Cerebellar nuclear complex (tissue), 1 donor: ENCODE results near the gene MAST4.

Experiments
- DNase-seq, 2 experiments: peaks; one replicate each; lab custom pipeline; 2025; lab: John Stamatoyannopoulos, UW

Gene MAST4

DNA sequence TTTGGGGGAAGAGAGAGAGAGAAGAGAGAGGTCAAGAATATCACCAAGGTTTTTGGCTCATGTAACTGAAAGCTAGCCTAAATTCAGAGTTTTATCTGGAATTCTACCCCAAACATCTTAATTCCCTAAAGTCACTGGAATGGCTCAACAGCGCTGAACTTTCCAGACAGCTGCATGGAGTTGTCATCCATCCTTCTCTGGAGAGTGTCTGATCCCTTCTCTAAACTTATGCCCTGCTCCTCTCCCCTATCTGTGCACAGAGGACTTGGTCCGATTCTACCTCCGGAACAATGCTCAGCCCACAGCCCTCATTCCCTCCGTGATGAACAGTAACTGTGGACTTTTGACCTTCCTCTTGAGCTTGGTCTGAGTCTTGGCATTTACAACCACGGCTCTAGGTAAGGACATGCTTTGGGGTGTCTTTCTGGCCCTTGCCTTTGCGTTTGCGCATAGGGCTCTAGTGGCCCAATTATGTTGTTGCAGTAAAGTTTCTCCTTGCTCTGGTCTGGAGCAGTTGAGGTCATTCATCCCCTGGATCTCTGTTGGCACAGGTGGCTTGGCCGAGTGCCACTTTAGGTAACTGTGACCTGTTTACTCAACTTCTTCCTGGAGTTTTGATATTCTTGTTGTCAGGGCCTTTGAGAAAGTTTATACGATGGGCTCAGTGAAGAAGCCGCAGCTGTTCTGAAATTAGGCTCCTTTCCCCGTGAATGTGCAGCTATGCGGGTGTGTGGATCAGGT is 618.7 kb downstream of the MAST4 start:
- DNase-seq, result no peak

DNA sequence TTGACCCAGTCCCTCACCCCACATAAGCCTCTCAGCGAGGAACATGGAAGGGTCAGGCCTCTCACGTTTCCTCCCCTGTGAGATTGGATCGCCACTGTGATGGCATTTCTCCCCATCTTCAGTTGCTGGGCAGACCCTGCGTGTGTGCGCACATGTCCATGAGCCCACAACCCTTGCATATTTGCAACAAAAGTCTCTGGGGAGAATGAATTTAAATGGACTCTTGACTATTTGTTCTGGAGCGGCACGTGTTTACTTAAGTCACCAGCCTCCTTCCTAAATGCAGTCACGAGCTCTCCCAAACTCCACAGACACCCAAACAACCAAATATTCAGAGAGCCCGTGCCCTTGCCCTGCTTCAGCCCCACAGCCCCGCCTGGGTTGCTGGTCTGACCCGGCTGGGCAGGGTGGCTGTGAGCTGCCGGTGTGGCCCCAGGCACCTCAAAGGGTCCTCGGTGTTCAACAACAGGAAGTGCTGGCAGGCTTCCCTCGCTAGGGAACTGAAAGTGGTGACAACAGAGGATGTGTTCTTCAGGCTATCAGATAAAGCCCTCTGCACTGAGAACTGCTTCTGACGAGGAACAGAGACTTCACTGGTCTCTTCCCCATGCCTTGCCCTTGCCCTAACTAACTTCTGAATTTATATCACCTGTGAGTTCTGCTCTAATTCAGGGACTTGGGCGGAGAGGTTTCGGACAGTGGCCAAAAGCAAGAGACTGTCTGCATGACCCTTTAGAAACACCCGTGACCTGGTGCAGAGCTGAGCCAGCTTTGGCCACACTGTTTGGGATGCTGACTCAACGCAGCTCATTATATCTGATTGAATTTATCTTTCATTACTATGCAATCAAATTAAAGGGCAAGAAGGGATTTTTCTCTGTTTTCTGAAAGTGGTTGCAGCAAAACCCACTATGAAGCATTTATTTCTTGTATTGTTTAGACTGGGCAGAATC is 619.6 kb downstream of the MAST4 start:
- no peak for DNase-seq

DNA sequence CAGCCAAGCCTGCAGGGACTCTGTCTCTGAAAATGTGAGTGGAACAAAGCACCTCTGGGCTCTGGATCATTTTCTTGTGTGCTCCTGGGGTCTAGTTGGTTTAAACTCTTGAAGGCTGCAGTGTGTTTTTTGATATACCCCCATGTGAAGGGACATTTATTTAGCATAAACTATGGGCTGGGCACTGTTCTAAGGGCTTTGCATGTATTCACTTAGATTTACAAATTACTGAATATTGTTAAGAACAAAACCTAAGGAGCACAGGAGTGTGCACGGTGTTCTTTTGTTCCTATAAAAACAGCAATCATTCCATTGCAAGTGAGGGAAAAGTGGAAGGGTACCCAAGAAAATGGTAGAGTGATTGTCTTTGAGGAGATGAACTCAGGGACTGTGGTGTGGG is 620.4 kb downstream of the MAST4 start:
- no peak for DNase-seq
